Testis (tissue), 3 donors: ENCODE results near the gene TRAPPC3. TPM values are rescaled to one million over a fixed set of nuclear protein-coding genes. Genes with fewer than 3 reads are reported as not detected.

Experiments used
- DNase-seq: peaks from one replicate; pipeline ENCODE4 v3.0.0-alpha.2; 2019
- H3K27ac ChIP-seq, 2 donors: fragments of 200-600 bp; sonication (generic); one replicate each; pipeline ENCODE4 v1.5.1; 2019
- H3K27me3 ChIP-seq: fragments of 200-600 bp; sonication (generic); one replicate; pipeline ENCODE4 v1.5.1; 2019
- H3K36me3 ChIP-seq: fragments of 200-600 bp; sonication (generic); one replicate; pipeline ENCODE4 v1.5.1; 2017; ENCODE audit warnings: low read depth; ENCODE audit errors: missing control alignments
- H3K4me1 ChIP-seq: fragments of 200-600 bp; sonication (generic); one replicate; pipeline ENCODE4 v1.5.1; 2019
- H3K4me3 ChIP-seq, 2 donors: fragments of 200-600 bp; sonication (generic); one replicate each; pipeline ENCODE4 v1.5.1; 2017 to 2019
- H3K9me3 ChIP-seq: fragments of 200-600 bp; sonication (generic); one replicate; pipeline ENCODE4 v1.5.1; 2017
- POLR2A ChIP-seq: fragments of 450-650 bp; IDR thresholded peaks from one replicate; pipeline ENCODE4 v1.6.1; 2017; ENCODE audit warnings: antibody characterized with exemption, mild to moderate bottlenecking, moderate library complexity
- WGBS, 2 donors: methylation state at CpG; one replicate each; pipeline ENCODE4 v1.1.5; 2018; 5-methylcytosine and 5-hydroxymethylcytosine counted together
- intact Hi-C: fragments of 100-400 bp; cut with DNase I; formaldehyde crosslinking; loops from one replicate; pipeline ENCODE4 v1.15.1; 2023; ENCODE audit warnings: low total_unique reads
- polyA plus RNA-seq: library from polyadenylated mRNA; stranded (reverse); fragments of 350-450 nt; fragmentation: Illumina TruSeq; extraction: RNeasy Lipid Tissue Mini Kit (QIAGEN cat#74804); gene quantifications from one replicate; pipeline ENCODE4 v1.2.3, GENCODE V29; 2014; ENCODE audit warnings: low read depth, low replicate concordance; ENCODE audit not compliant: insufficient read depth
- total RNA-seq, 2 donors: library from RNA; depleted of rRNA; stranded (reverse); fragments of >200 nt; gene quantifications; one replicate each; pipeline ENCODE4 v1.2.3, GENCODE V29; 2016
- TF ChIP-seq, protein P1 (sequence below), 3 experiments: fragments of 450-650 bp in 2 of 3; fragments of 200-600 bp in 1 of 3; sonication (generic) in 1 of 3; IDR thresholded peaks; one replicate each; pipeline ENCODE4 v1.5.1; 2016 to 2019; ENCODE audit warnings: antibody characterized with exemption in 3 of 3, mild to moderate bottlenecking in 2 of 3, moderate library complexity in 1 of 3

Gene TRAPPC3
- total and polyA plus RNA-seq, 3 donors from 2014 or later: 109 to 146 (median 111) TPM

GRCh38 chr1:36135330-36135667, 14.0 kb downstream of the TRAPPC3 start:
- H3K36me3 ChIP-seq: no peaks in the 10 kb centered on the region
- no peaks in the 10 kb centered on the region for H3K27me3 ChIP-seq
- TF ChIP-seq, protein P1, sequence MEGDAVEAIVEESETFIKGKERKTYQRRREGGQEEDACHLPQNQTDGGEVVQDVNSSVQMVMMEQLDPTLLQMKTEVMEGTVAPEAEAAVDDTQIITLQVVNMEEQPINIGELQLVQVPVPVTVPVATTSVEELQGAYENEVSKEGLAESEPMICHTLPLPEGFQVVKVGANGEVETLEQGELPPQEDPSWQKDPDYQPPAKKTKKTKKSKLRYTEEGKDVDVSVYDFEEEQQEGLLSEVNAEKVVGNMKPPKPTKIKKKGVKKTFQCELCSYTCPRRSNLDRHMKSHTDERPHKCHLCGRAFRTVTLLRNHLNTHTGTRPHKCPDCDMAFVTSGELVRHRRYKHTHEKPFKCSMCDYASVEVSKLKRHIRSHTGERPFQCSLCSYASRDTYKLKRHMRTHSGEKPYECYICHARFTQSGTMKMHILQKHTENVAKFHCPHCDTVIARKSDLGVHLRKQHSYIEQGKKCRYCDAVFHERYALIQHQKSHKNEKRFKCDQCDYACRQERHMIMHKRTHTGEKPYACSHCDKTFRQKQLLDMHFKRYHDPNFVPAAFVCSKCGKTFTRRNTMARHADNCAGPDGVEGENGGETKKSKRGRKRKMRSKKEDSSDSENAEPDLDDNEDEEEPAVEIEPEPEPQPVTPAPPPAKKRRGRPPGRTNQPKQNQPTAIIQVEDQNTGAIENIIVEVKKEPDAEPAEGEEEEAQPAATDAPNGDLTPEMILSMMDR (IDR thresholded peaks at IDR 0.05): no peak
- no peak for TF ChIP-seq POLR2A
- no peak overlapping the region for H3K27ac ChIP-seq
- WGBS, 2 donors: 72 to 84% methylated on average over 6 of the region's 6 CpGs
- H3K9me3 ChIP-seq: no peaks in the 10 kb centered on the region
- no peak for DNase-seq
- H3K4me1 ChIP-seq: peaks cover 8% of the 10 kb centered on the region
- intact Hi-C loops: no loop called here
- H3K4me3 ChIP-seq: no peak overlapping the region

- H3K36me3 ChIP-seq: no peaks in the 10 kb centered on the region
- 69 to 72% methylated on average over 7 of the region's 7 CpGs for WGBS, 2 donors
- DNase-seq: peak; percentile 65
- H3K27ac ChIP-seq: no peak overlapping the region
- no peak for TF ChIP-seq POLR2A
- TF ChIP-seq, protein P1 (IDR thresholded peaks at IDR 0.05): peak; percentile 33 to 55 (median 54)
- H3K27me3 ChIP-seq: no peaks in the 10 kb centered on the region
- no peak overlapping the region for H3K4me3 ChIP-seq
- intact Hi-C loops: no loop called here
- peaks cover 4% of the 10 kb centered on the region for H3K4me1 ChIP-seq
- H3K9me3 ChIP-seq: no peaks in the 10 kb centered on the region
These were observed 14.6 kb downstream of the TRAPPC3 start for GRCh38 chr1:36134505-36135329.

GRCh38 chr1:36134031-36134430, 15.3 kb downstream of the TRAPPC3 start:
- intact Hi-C loops: no loop called here
- Histone ChIP-seq H3K4me1 (peaks cover 4% of the 10 kb centered on the region), H3K36me3 (no peaks in the 10 kb centered on the region), H3K27ac (no peak overlapping the region), H3K9me3 (no peaks in the 10 kb centered on the region), H3K4me3 (no peak overlapping the region), H3K27me3 (no peaks in the 10 kb centered on the region)
- 76 to 78% methylated on average over 6 of the region's 6 CpGs for WGBS, 2 donors
- no peak for DNase-seq
- TF ChIP-seq, protein P1 (IDR thresholded peaks at IDR 0.05): no peak
- no peak for TF ChIP-seq POLR2A

GRCh38 chr1:36133484-36133883, 15.8 kb downstream of the TRAPPC3 start:
- no peak overlapping the region for H3K27ac ChIP-seq
- WGBS, 2 donors: 69 to 86% methylated on average over 3 of the region's 3 CpGs
- peaks cover 4% of the 10 kb centered on the region for H3K4me1 ChIP-seq
- no peak for DNase-seq
- no peaks in the 10 kb centered on the region for H3K27me3 ChIP-seq
- H3K36me3 ChIP-seq: no peaks in the 10 kb centered on the region
- no peak overlapping the region for H3K4me3 ChIP-seq
- no peaks in the 10 kb centered on the region for H3K9me3 ChIP-seq
- intact Hi-C loops: no loop called here
- TF ChIP-seq POLR2A: no peak
- TF ChIP-seq, protein P1 (IDR thresholded peaks at IDR 0.05): no peak

GRCh38 chr1:36132029-36132428, 17.3 kb downstream of the TRAPPC3 start:
- TF ChIP-seq, protein P1 (IDR thresholded peaks at IDR 0.05): no peak
- no peak for TF ChIP-seq POLR2A
- Histone ChIP-seq H3K27ac (no peak overlapping the region), H3K36me3 (no peaks in the 10 kb centered on the region), H3K27me3 (no peaks in the 10 kb centered on the region), H3K9me3 (no peaks in the 10 kb centered on the region), H3K4me1 (peaks cover 4% of the 10 kb centered on the region), H3K4me3 (no peak overlapping the region)
- DNase-seq: no peak
- intact Hi-C loops: no loop called here
- 88 to 93% methylated on average over 3 of the region's 3 CpGs for WGBS, 2 donors
